Sigmoid colon (tissue), 7 donors: Measurements from ENCODE around the gene ATPAF1. TPM values are rescaled to one million over a fixed set of nuclear protein-coding genes. Genes with fewer than 3 reads are reported as not detected.
"Not testable (repeated sequence)": the region's sequence is repeated elsewhere in the genome, so short reads cannot be mapped to it uniquely, and the experiment has no call there.

Experiments used
- DNase-seq: peaks from one replicate; pipeline ENCODE4 v3.0.0-alpha.2; 2019
- H3K27ac ChIP-seq, 4 donors: fragments of 200-600 bp; sonication (generic); one replicate each; pipeline ENCODE4 v1.5.1; 2016 to 2019; ENCODE audit warnings: mild to moderate bottlenecking in 1 of 4
- H3K27me3 ChIP-seq, 3 donors: fragments of 200-600 bp; sonication (generic); one replicate each; pipeline ENCODE4 v1.5.1; 2019; ENCODE audit warnings: mild to moderate bottlenecking in 1 of 3
- H3K36me3 ChIP-seq, 4 donors: fragments of 200-600 bp; sonication (generic); one replicate each; pipeline ENCODE4 v1.5.1; 2016 to 2019
- H3K4me1 ChIP-seq, 4 donors: fragments of 200-600 bp; sonication (generic); one replicate each; pipeline ENCODE4 v1.5.1; 2017 to 2019
- H3K4me3 ChIP-seq, 4 donors: fragments of 200-600 bp; sonication (generic); one replicate each; pipeline ENCODE4 v1.5.1; 2017 to 2019; ENCODE audit warnings: mild to moderate bottlenecking in 2 of 4, moderate library complexity in 1 of 4
- H3K9me3 ChIP-seq, 4 donors: fragments of 200-600 bp in 3 of 4; sonication (generic) in 3 of 4; one replicate each; pipeline versions ENCODE4 v1.5.1 to v1.6.1; 2013 to 2019
- EP300 ChIP-seq, 4 donors: sonication (generic); formaldehyde crosslinking; IDR thresholded peaks; one replicate each; pipeline ENCODE4 v1.6.1; 2017; ENCODE audit warnings: antibody characterized with exemption in 4 of 4
- POLR2A ChIP-seq, 2 donors: fragments of 450-650 bp; IDR thresholded peaks; one replicate each; pipeline ENCODE4 v1.6.1; 2016; ENCODE audit warnings: antibody characterized with exemption in 2 of 2, mild to moderate bottlenecking in 2 of 2, moderate library complexity in 2 of 2
- POLR2AphosphoS5 ChIP-seq, 4 donors: sonication (generic); formaldehyde crosslinking; IDR thresholded peaks; one replicate each; pipeline ENCODE4 v1.6.1; 2017; ENCODE audit warnings: antibody characterized with exemption in 4 of 4
- WGBS, 2 donors: extraction: QIAGEN DNeasy Blood & Tissue Kit; methylation state at CpG; one replicate each; pipeline ENCODE4 v1.1.7; 2013; 5-methylcytosine and 5-hydroxymethylcytosine counted together
- intact Hi-C: fragments of 100-400 bp; cut with DNase I; formaldehyde crosslinking; loops from one replicate; pipeline ENCODE4 v1.15.1; 2023
- polyA plus RNA-seq, 3 donors: library from polyadenylated mRNA; stranded (reverse); fragments of 200-250 nt; gene quantifications; one replicate each; pipeline ENCODE4 v1.2.3, GENCODE V29; 2013
- total RNA-seq, 4 donors: library from RNA; depleted of rRNA; stranded (reverse); fragments of >200 nt; gene quantifications; one replicate each; pipeline ENCODE4 v1.1.0, GENCODE V29; 2016
- TF ChIP-seq, protein P1 (sequence below), 4 experiments: fragments of 450-650 bp in 3 of 4; fragments of 200-600 bp in 1 of 4; IDR thresholded peaks; one replicate each; pipeline ENCODE4 v1.5.1; 2016 to 2019; ENCODE audit warnings: antibody characterized with exemption in 4 of 4, mild to moderate bottlenecking in 3 of 4, moderate library complexity in 2 of 4
- donor health status: healthy with polysubstance abuse.
- donor health status: Bipolar disorder and iron deficiency.
- donor health status: healthy.

Gene ATPAF1
- total and polyA plus RNA-seq, 7 donors, result 35.2 to 82.8 (median 61.0) TPM

DNA sequence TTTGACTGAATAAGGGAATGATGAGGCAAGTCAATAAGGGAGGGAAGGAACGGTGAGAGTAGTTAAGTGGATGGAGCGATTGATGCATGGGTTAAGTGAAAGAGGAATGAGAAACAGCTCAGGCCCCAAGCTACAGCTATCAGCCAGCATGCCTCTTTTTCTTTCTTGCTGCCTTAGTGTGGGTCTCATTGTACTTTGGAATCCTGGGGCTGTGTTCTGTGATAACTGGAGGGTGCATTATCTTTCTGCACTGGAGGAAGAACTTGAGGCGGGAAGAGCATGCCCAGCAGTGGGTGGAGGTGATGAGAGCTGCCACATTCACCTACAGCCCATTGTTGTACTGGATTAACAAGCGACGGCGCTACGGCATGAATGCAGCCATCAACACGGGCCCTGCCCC, 4.5 kb upstream of the ATPAF1 start:
- TF ChIP-seq EP300 (IDR thresholded peaks at IDR 0.05), result no peak
- TF ChIP-seq POLR2A (IDR thresholded peaks at IDR 0.05), result no peak
- no peak for TF ChIP-seq POLR2AphosphoS5 (IDR thresholded peaks at IDR 0.05)
- TF ChIP-seq, protein P1, sequence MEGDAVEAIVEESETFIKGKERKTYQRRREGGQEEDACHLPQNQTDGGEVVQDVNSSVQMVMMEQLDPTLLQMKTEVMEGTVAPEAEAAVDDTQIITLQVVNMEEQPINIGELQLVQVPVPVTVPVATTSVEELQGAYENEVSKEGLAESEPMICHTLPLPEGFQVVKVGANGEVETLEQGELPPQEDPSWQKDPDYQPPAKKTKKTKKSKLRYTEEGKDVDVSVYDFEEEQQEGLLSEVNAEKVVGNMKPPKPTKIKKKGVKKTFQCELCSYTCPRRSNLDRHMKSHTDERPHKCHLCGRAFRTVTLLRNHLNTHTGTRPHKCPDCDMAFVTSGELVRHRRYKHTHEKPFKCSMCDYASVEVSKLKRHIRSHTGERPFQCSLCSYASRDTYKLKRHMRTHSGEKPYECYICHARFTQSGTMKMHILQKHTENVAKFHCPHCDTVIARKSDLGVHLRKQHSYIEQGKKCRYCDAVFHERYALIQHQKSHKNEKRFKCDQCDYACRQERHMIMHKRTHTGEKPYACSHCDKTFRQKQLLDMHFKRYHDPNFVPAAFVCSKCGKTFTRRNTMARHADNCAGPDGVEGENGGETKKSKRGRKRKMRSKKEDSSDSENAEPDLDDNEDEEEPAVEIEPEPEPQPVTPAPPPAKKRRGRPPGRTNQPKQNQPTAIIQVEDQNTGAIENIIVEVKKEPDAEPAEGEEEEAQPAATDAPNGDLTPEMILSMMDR (IDR thresholded peaks at IDR 0.05), result no peak
- Histone ChIP-seq H3K4me1 (peaks cover 0 to 6% (median 0%) of the 10 kb centered on the region in 4 donors), H3K4me3 (no peak overlapping the region), H3K9me3 (no peaks in the 10 kb centered on the region), H3K27ac (no peak overlapping the region), H3K27me3 (no peaks in the 10 kb centered on the region), H3K36me3 (peaks cover 0 to 37% (median 17%) of the 10 kb centered on the region in 4 donors)
- 80% methylated on average over 8 of the region's 8 CpGs for WGBS, 2 donors
- DNase-seq, result no peak
- intact Hi-C loops, result no loop called here

DNA sequence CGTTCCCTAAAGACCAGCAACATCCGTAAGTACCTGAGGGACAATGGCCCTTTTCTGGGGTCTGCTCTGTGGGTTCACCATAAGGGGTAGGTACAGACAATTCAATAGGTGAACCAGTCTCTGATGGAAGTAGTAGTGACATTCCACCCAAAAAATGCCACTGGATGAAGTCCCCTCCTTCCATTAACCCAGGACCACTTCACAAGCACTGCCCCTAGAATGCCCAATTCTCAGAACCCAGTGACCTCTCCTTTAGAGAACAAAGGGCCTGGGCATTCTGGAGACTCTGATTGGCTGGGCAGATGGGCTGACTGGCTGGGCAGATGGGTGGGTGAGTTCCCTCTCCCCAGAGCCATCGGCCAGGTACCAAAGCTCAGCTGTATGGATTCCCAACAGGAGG, 3.4 kb upstream of the ATPAF1 start, which contains the start of gene TEX38:
Gene TEX38, plus strand, starts transcription at position 301 of the 400 bp plus-strand sequence. Its CDS starts 81 bp downstream, at position 382.
- intact Hi-C loops, result no loop called here
- DNase-seq, result no peak
- TF ChIP-seq EP300 (IDR thresholded peaks at IDR 0.05) (no peak), POLR2AphosphoS5 (IDR thresholded peaks at IDR 0.05) (no peak), POLR2A (IDR thresholded peaks at IDR 0.05) (no peak)
- TF ChIP-seq, protein P1 (IDR thresholded peaks at IDR 0.05), result no peak
- Histone ChIP-seq H3K27ac (no peak within 1 kb of the TSS), H3K36me3 (peaks cover 0 to 26% (median 12%) of the 10 kb centered on the region in 4 donors), H3K4me1 (peaks cover 0 to 17% (median 10%) of the 10 kb centered on the region in 4 donors), H3K4me3 (no peak within 1 kb of the TSS), H3K27me3 (no peaks in the 10 kb centered on the region), H3K9me3 (no peaks in the 10 kb centered on the region)
- 94 to 96% methylated on average over 3 of the region's 3 CpGs for WGBS, 2 donors

DNA sequence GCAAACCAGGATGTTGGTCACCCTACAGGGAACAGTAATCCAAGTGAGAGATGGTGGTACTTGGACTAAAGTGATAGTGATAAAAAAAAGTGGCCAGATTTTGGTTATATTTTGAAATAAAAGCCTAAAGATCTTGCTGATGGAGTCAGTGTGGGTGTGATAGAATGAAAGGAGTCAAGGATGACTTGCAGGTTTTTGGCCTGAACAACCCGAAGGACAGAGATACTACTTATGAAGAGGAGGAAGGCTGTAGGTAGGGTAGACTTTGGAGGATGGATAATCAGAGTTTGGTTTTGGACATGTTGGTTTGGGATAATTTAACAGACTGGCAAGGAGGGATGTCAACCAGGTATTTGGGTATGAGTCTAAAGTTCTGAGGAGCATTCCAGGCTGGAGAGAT, 2.0 kb upstream of the ATPAF1 start:
- Histone ChIP-seq H3K4me1 (peaks cover 0 to 27% (median 22%) of the 10 kb centered on the region in 4 donors), H3K36me3 (peaks cover 0 to 16% (median 8%) of the 10 kb centered on the region in 4 donors), H3K4me3 (no peak overlapping the region), H3K9me3 (no peaks in the 10 kb centered on the region), H3K27ac (no peak overlapping the region), H3K27me3 (no peaks in the 10 kb centered on the region)
- no peak for TF ChIP-seq POLR2AphosphoS5 (IDR thresholded peaks at IDR 0.05)
- TF ChIP-seq, protein P1 (IDR thresholded peaks at IDR 0.05), result no peak
- TF ChIP-seq EP300 (IDR thresholded peaks at IDR 0.05), result no peak
- intact Hi-C loops, result no loop called here
- no peak for DNase-seq
- 95 to 99% methylated on average over 1 of the region's 1 CpG for WGBS, 2 donors

DNA sequence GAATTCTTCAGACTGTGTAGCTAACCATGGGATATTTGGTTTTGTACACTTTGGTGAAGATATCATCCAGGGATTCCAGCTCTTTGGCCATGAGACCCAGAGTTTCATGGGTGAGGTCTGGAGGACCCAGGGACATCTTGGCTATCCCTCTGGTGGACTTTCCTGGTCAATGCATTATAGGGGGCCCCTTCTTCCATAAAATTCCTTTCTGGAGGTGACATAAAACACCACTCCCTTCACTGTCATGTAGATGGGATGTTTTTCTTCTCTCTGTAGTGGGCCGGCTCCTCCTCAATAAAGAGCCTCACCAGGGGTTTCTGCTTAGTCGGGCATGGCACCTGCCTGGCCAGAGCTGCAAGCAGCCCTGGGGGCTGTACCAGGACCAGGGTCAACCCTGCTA, 2.2 kb downstream of the ATPAF1 start:
- H3K27ac ChIP-seq, result no peak overlapping the region
- DNase-seq, result no peak
- H3K9me3 ChIP-seq, result no peaks in the 10 kb centered on the region
- no peak overlapping the region for H3K4me3 ChIP-seq
- no peak for TF ChIP-seq POLR2AphosphoS5 (IDR thresholded peaks at IDR 0.05)
- TF ChIP-seq EP300 (IDR thresholded peaks at IDR 0.05), result no peak
- TF ChIP-seq, protein P1 (IDR thresholded peaks at IDR 0.05), result no peak
- TF ChIP-seq POLR2A (IDR thresholded peaks at IDR 0.05), result no peak
- no peaks in the 10 kb centered on the region for H3K27me3 ChIP-seq
- WGBS, 2 donors, result 70 to 88% methylated on average over 2 of the region's 2 CpGs
- H3K36me3 ChIP-seq, result peaks cover 0 to 35% (median 15%) of the 10 kb centered on the region in 4 donors
- peaks cover 0 to 27% (median 22%) of the 10 kb centered on the region in 4 donors for H3K4me1 ChIP-seq
- intact Hi-C loops, result no loop called here

DNA sequence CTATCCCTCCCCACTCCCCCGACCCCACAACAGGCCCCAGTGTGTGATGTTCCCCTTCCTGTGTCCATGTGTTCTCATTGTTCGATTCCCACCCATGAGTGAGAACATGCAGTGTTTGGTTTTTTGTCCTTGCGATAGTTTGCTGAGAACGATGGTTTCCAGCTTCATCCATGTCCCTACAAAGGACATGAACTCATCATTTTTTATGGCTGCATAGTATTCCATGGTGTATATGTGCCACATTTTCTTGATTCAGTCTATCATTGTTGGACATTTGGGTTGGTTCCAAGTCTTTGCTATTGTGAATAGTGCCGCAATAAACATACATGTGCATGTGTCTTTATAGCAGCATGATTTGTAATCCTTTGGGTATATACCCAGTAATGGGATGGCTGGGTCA, 5.2 kb downstream of the ATPAF1 start:
- DNase-seq, H3K4me3 ChIP-seq, H3K27ac ChIP-seq, H3K27me3 ChIP-seq, intact Hi-C loops, H3K9me3 ChIP-seq: not testable (repeated sequence)
- Histone ChIP-seq H3K4me1 (peaks cover 0 to 22% (median 21%) of the 10 kb centered on the region in 4 donors), H3K36me3 (peaks cover 0 to 53% (median 21%) of the 10 kb centered on the region in 4 donors)
- WGBS, 2 donors, result 95 to 99% methylated on average over 5 of the region's 5 CpGs

DNA sequence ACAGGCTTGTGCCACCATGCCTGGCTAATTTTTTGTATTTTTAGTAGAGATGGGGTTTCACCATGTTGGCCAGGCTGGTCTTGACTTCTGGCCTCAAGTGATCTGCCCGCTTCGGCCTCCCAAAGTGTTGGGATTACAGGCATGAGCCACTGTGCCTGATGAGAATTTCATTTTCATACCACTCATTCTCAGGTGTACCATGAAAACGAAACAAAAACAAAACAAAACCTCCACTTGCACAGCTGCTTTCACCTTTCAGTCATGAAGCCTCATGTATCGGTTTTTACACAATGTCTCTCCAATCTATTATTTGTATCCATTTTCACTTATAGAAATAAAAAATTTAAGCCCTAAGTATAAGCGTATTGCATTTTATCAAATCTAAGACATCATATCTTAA, 8.0 kb downstream of the ATPAF1 start:
- H3K4me3 ChIP-seq, intact Hi-C loops, H3K27me3 ChIP-seq, DNase-seq, H3K27ac ChIP-seq, H3K9me3 ChIP-seq: not testable (repeated sequence)
- peaks cover 0 to 17% (median 2%) of the 10 kb centered on the region in 4 donors for H3K4me1 ChIP-seq
- H3K36me3 ChIP-seq, result peaks cover 0 to 63% (median 24%) of the 10 kb centered on the region in 4 donors
- WGBS, 2 donors, result 88 to 90% methylated on average over 5 of the region's 5 CpGs
